NOMO-1 treated with dmso at 0.1 percent for 144 hours (cell line): ENCODE measurements around the gene GPT2.

Experiments used
- DNase-seq: peaks from one replicate; lab custom pipeline; 2025; ENCODE audit not compliant: unreplicated experiment; lab: John Stamatoyannopoulos, UW

Gene GPT2, protein sequence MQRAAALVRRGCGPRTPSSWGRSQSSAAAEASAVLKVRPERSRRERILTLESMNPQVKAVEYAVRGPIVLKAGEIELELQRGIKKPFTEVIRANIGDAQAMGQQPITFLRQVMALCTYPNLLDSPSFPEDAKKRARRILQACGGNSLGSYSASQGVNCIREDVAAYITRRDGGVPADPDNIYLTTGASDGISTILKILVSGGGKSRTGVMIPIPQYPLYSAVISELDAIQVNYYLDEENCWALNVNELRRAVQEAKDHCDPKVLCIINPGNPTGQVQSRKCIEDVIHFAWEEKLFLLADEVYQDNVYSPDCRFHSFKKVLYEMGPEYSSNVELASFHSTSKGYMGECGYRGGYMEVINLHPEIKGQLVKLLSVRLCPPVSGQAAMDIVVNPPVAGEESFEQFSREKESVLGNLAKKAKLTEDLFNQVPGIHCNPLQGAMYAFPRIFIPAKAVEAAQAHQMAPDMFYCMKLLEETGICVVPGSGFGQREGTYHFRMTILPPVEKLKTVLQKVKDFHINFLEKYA

DNA sequence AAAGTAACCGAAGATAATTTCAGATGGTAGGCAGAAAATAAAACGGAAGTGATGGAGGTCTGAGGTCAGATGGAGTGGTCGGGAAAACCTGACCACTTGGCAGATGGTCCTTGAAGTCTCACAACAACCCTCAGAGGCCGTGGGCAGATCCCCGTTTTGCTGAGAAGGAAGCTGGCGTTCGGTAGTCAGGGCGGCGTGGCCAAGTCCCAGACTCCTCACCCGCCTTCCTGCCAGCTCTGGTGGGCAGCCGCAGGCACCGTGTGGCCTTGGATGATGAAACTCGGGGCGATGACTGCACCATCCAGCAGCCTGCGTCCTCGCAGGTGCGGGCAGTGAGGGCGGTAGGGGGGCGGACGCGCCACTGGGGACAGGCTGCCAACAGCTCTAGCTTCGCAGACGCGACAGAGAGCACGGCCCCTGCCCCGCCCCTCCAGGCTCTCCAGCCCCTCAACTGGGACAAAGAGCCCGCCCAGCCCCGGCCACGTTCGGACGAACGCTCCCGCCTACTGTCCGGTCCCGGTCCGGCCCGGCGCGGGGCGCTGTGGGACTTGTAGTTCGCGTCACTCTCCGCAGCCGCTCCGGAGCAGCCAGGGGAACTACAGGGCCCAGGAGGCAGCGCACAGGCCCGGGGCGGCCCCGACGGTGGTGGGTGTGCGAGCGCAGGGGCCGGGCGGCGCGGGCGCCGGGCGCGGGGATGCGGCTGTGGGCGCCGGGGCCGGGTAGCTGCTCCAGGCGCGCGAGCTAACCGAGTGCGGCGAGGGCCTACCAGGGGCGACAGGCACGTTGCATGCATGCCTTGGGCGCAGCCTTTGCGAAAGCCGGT is at the start of gene GPT2:
Gene GPT2, plus strand, starts transcription at position 673 of the 823 bp plus-strand sequence. CDS start 354 bp downstream, outside the sequence.
- DNase-seq = peak; percentile 90

DNA sequence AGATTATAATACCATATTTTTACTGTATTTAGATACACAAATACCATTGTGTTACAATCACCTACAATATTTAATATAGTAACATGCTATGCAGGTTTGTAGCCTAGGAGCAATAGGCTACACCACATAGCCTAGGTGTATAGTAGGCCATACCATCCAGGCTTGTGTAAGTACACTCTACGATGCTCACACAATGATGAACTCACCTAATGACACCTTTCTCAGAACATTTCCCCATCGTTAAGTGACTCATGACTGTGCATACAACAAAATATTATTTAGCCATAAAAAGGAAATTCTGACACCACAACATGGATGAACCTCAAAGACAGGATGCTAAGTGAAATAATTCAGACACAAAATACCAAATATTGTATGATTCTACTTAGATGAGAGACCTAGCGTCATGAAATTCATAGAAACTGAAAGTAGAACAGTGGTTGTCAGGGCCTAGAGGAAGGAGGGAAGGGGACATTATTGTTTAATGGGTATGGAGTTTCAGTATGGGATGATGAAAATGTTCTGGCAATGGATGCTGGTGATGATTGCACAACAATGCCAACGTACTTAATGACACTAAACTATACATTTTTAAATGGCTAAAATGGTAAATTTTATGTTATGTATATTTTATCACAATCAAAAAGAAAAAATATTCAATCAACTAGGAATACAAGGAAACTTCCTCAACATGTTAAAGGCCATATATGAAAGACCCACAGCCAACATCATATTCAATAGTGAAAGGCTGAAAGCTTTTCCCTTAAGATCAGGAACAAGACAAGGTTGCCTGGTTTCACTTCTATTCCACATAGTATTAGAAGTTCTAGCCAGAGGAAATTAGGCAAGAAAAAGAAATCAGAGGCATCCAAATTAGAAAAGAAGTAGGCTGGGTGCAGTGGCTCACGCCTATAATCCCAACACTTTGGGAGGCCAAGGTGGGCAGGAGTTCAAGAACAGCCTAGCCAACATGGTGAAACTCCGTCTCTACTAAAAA is 47.3 kb upstream of the GPT2 start:
- peak; percentile 7 for DNase-seq

DNA sequence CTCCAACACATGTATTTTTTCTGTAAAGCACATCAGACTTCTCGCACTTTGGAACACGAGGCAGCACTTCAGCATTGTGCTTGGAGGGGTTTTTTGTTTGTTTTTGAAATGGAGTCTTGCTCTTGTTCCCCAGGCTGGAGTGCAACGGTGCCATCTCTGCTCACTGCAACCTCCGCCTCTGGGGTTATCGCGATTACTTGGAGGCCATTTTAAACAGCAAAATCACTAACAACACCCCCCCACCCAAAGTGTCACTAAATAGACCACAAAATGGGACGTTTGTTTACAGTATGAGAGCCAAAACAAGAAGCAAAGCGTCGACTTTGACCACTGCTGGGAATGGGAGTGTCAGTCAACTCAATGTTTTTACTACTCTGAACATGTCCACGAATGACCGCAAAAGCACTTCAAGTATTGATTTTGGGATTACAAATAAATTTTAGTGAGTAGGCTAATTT is 44.1 kb upstream of the GPT2 start:
- DNase-seq = no peak

DNA sequence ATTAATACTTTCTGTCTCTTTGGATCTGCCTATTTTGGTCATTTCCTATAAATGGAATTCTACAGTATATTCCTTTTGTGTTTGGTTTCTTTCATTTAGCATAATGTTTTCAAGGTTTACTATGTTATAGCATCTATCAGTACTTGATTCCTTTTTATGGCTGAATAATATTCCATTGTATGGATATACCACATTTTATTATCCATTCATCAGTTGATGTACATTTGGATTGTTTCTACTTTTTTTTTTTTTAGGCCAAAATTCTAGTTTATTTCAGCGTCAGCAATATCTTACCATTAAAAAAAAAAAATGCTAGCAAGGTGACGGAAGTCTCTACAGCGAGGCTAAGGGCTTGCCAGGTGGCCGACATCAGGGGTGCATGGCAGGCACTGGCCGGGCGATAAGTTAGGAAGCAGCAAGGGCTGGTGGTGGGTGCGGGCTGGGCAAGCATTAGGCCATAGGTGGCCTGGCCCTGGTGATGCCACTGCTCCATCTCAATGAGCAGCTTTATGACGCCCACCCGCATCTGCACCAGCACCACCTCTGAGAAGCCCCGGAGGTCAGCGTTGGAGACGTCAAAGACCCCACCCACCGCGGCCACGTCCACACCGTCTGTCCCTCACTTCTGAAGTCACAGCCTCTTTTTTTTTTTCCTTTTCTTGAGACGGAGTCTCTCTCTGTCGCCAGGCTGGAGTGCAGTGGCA is 41.8 kb upstream of the GPT2 start:
- DNase-seq = no peak

DNA sequence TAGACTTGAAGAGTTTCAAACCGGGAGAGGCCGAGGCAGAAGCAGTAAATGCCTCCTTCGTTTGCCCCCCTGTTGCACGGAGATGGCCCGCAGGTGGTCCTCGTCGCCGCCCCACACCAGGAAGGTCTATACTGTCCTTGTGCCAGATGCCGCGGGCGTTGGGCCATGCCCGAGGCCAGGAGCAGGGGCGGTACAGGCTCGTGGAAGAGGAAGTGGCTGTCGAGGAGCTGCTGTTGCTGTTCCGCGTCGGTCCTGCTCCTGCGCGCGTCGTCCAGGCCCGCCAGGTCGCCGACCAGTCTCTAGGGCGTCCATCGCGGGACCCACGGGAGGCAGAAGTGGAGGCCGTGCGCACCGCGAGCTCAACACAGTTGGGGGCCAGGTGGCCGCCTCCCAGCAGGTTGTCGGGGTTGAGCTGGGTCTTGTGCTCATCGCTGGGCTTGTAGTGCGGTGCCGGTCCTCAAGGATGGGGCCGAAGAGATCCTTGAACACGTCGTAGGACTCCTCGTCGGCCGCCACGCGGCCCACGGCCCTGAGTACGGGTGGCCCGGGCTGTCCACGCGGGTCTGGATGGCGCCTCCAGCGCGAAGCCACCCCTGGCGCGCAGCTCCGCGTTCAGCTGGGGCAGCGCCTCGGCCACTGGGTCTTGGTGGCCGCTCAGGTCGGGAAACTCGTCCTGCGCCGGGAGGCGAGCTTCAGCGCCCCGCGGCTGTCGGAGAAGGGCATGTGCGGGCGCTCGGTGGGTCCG is 40.1 kb upstream of the GPT2 start:
- peak; percentile 19 for DNase-seq

DNA sequence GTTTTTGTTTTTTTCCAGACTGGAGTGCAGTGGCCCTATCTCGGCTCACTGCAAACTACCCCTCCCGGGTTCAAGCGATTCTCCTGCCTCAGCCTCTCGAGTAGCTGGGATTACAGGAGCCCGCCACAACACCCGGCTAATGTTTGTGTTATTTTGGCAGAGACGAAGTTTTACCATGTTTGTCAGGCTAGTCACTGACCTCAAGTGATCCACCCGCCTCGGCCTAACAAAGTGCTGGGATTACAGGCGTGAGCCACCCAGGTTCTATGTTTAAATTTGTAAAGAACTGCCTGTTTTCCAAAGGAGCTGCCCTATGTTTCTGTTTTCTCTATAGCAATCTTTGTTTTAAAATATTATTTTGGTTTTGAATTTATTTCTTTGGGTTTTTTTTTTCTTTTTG is 39.4 kb upstream of the GPT2 start:
- no peak for DNase-seq

DNA sequence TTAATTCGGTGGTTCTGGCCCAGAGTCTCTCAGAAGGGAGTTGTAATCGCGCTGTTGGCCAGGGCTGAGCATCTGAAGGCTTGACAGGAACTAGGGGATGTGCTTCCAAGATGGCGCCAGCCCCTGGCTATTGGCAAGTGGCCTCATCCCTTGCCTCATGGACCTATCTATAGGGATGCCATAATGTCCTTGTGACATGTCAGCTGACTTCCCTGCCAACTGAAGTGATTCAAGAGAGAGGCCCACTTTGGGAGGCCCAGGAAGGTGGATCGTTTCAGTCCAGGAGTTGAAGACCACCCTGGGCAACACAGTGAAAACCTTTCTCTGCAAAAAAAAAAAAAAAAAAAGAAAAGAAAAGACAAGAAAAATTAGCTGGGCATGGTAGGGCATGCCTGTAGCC is 38.2 kb upstream of the GPT2 start:
- no peak for DNase-seq

DNA sequence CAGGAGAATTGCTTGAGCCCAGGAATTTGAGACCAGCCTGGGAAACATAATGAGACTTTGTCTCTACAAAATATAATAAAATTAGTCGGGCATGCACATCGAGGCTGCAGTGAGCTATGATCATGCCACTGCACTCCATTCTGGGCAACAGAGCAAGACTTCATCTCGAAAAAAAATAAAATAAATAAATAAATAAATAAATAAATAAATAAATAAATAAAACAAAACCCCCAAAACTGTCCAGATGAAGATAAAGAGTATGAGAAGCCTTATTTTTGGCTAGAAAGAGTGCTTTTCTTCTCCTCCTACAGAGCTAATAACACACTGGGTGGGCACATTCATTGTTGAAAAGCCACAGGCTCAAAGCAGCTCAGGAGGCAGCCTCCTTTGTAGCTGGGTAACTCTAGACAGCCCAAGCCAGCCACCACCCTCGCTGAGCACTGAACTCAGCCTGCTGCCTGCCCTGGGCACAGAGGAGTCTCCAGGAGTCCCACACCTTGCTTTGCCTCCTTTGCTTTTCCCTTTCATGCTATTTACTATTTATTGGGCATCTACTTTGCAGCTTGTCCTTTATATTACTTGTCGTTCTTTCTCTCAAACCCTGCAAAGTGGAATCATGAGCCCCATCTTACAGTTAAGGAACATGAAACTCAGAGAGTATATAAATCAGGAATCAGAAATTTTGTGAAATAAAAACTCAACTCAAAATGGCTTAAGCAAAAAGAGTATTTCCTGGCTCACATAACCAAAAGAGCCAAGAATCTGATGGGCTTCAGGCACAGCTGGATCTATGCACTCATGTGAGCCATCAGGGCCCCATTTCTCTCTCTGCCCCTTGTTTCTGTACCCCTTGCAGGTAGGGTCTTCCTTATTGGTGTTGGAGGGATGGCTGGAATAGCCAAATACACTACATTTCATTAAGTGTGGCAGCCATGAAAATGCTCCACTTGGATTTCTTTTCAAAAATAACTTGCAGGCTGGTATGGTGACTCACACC is 35.1 kb upstream of the GPT2 start:
- DNase-seq = no peak

DNA sequence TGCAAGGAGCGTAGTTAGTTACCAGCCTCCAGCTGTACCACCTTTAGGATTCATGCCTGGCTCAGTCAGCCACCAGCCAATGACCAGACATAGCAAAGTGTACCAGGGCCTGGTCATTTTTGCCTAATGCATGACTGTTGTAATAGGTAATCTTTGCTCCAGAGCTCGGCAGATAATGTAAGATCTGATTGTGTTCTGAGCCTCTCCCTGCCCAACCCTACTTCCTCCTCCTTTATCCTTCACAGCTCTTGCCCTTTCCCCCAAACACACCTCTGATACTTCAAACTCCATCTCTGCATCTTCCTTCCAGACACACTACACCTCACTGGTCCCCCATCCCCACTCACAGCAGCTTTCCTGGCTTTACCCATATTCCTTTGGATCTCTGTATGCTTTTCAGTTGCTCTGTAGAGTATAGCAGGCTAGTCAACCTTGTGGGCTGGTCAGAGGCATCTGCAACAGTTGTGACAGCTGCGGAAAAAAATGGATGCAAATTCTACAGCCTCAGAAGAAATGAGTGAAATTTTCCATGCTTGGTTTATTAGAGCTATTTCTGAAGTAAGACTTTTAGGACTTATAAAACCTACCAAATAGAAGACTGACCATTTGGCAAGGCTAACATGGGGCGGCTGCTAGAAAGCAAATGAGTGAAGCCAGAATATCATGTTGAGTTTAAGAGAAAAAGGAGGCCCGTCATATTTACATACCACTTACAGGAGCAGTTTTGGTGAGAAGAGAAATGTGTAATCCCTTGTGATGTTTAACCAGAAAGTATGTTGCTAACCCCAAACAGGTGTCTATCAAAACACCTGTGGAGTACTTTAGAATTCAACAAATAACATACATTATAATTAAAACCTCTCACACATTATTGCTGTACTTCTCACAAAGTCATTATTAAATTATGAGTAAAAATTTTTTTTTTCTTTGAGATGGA is 33.3 kb upstream of the GPT2 start:
- no peak for DNase-seq

DNA sequence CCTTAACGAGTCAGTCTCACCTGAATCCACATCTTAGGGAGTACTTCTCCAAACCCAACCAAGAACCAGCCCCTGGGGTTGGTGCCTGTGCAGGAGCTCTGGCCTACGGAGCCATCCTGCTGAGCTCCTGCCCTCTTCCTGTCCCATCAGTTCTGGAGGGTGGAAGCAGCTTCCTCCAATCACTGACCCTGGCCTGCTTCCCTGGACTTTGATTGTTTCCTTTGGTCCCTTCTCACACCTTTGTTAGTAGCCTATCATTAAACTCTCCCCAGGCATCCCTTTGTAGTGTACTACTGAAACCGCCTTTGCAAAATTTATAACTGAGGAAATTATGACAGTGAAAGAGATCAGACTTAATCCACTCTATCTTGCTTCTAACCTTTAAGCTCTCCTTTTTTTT is 32.0 kb upstream of the GPT2 start:
- no peak for DNase-seq

DNA sequence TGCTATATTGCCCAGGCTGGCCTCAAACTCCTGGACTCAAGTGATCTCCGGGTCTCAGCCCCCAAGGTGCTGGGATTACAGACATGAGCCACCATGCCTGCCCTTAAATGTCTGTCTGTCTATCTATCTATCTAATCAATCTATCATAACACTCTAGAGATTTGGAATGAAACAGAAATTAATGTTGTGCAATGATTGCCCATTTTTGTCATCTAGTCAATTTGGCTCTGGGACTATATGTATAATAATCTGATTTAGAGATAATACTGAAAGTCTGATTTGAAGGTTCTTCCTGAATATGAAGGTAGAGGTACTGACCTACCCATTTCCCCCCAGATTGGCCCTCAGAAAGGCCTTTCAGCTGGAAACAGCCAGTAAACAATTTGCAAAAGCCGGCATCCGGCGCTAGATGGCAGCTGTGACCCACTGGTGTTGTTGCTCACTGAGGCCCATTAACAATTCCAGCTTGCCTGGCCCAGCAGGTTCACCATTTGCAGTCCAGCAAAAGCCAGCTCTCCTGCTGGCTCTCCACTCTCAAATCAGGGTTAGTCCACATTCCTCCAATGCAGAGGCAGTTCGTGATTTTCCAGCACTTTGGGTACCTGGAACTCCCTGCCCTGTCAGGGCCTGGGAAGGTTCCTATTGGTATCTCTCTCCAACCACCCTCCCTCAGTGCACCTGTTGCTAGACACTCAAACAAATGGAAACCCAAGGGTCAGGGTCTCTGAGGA is 30.3 kb upstream of the GPT2 start:
- no peak for DNase-seq

DNA sequence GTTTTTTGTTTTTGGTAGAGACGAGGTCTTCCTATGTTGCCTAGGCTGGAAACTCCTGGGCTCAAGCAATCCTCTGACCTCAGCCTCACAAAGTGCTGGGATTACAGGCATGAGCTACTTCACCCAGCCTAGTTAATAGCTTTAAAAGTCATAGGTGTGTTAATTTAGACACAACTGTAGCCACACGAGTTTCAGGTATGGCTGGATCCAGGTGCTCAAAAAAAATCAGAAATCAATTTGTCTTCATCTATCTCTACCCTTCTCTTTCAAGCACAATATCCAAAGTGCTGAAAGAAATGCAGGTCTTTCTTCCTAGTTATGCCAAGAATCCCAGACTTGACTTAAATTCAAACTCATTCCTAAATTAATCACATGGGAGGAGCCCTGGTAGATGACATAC is 29.3 kb upstream of the GPT2 start:
- no peak for DNase-seq

DNA sequence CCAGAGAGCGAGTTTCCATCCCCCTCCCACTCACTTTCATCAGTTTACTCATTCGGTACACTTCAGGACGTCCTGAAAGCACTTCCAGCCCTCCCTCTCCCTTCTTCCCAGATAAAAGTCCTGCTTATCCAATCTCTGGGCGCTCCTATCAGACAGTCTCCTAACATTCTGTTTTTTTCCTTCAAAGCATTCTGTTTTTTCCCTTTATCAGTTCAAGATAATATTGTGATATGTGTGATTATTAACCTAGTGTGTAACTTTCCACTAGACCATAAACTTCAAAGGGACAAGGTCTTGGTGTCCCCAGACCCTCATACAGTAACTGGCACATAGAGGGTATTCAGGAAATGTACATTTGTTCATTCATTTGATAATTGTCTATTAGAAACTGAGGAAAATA is 28.8 kb upstream of the GPT2 start:
- no peak for DNase-seq

DNA sequence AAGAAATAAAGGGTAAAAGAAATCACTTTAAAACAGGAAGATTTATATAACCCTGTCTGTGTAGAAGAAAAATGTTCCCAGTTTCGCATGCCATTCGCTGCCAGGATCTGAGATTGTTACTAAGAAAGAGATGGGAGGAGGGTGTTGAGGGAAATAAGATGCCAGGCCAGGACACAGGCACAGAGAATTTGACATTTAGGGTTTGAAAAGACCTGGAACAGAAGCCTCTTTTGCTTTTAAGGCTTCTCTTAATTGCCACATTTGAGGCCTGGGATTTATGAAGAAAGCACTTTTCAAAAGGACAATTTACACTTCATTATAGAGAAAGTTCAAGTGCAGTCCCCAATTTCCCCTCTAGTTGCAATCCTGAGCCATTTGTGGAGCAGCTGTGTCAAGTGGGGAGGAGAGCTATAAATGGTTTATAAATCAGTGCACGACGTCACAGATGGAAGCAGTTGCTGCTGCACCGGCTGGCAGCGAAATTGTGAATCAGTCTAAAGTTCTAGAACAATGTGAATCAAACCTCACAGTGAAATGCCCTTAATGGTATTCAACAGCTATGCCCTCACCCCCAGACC is 26.7 kb upstream of the GPT2 start:
- DNase-seq = no peak

DNA sequence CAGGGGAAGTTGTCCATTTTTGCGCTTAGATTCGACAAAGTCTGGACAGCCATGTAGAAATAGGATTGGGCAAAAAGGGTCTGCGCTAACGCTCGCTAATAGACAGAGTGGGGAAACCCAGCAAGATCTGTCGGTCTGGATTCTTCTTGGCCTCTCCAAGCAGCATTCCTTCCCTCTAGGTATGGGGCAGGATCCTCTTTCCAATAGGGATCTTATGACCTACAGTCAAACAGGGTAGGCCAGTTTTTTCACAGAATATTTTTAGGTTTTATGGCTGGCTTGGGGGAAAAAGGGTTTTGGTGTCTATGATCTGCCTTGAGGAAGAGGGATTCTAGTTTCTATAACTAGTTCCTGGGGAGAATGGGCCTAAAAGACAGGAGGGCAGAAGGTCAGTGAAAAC is 26.0 kb upstream of the GPT2 start:
- DNase-seq = no peak

DNA sequence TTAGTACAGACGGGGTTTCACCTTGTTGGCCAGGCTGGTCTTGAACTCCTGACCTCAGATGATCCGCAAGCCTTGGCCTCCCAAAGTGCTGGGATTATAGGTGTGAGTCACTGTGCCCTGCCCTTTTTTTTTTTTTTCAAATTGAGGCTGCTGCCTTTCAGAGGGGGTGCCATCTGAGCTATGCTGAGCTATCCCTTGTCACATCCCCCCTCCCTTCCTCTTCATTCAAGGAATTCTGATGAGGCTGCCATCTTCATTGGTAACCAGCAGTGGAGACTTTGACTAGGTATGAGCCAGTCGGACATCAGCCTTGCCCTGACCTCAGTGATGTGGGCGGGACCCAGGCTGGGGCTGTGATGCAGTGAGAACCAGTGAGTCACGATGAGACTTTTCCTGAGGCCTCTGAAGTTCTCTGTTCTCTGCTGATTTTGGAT is 24.4 kb upstream of the GPT2 start:
- no peak for DNase-seq
